Frontal cortex (tissue), 4 donors: ENCODE measurements around the gene EYS. TPM values are rescaled to one million over a fixed set of nuclear protein-coding genes. Genes with fewer than 3 reads are reported as not detected.
"Not testable (repeated sequence)": the region's sequence is repeated elsewhere in the genome, so short reads cannot be mapped to it uniquely, and the experiment has no call there.

Source experiments
- DNase-seq, 2 donors: peaks; one replicate each; pipeline ENCODE4 v3.0.0; 2012; ENCODE audit warnings: low spot score in 2 of 2
- FAIRE-seq: peaks from 2 replicates; lab custom pipeline; 2012; peaks lifted over from hg19 to GRCh38; lab: Jason Lieb, UNC
- total RNA-seq: library from RNA; depleted of rRNA; stranded (reverse); fragments of >200 nt; gene quantifications from one replicate; pipeline ENCODE4 v1.2.3, GENCODE V29; 2014
- donor health status: control.
- donor health status: control.
- donor health status: control.

Gene EYS
- total RNA-seq, 1 donor from 2014 or later, result 2.0 TPM

DNA sequence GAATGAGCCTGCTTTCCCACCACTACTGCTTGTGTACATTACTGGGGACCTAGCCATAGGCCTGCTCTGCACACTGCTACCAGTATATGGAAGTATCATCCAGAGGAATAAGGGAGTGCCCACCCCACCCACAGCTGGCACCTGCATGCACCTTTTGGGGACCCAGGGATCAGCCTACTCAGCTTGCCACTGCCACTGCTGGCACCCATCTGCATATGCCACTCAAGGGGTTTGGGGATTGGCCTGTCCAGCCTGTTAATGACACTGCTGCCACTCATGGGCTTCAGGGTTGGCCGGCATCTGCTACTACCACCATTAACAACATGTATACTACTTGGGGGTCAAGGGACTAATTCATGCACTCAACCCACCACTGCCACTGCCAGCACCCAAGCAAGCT, 1239.4 kb downstream of the EYS start:
- no peak for FAIRE-seq
- DNase-seq, result no peak

DNA sequence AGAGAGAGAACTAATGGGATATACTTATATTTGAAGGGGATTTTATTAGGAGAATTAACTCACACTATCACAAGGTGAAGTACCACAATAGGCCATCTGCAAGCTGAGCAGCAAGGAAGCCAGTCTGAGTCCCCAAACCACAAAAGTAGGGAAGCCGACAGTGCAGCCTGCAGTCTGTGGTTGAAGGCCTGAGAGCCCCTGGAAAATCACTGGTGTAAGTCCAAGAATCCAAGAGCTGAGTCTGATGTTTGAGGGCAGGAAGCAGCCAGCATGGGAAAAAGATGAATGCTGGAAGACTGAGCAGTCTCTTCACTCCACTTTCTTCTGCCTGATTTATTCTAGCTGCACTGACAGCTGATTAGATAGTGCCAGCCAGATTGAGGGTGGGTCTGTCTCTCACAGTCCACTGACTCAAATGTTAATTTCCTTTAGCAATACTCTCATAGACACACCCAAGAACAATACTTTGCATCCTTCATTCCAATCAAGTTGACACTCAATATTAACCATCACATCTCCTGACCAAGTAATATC, 1247.5 kb downstream of the EYS start:
- no peak for DNase-seq
- no peak for FAIRE-seq

DNA sequence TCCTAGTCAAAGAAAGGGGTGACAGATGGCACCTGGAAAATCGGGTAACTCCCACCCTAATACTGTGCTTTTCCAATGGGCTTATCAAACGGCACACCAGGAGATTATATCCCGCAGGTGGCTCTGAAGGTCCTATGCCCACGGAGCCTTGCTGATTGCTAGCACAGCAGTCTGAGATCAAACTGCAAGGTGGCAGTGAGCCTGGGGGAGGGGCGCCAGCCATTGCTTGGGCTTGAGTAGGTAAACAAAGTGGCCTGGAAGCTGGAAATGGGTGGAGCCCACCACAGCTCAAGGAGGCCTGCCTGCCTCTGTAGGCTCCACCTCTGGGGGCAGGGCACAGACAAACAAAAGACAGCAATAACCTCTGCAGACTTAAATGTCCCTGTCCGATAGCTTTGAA, 1258.9 kb downstream of the EYS start:
- FAIRE-seq, DNase-seq: not testable (repeated sequence)

DNA sequence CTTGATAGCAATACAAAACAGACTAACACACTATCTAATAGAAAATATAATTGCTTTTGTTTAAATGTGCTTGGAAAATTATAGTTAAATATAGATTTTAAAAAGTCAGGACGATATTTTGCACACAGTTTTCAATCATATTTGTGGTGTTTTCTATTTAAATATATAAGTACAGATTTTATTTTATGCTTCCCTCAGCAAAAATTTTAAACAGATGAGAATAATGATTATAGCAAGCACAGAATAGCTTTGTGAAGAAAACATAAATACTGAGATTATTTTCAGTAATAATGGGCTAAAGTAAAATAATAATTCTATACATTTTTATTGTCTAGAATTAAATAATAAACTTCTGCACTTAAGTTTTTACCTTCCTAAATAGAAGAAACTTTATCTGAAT, 1262.0 kb downstream of the EYS start:
- no peak for DNase-seq
- peak; percentile 26 for FAIRE-seq

DNA sequence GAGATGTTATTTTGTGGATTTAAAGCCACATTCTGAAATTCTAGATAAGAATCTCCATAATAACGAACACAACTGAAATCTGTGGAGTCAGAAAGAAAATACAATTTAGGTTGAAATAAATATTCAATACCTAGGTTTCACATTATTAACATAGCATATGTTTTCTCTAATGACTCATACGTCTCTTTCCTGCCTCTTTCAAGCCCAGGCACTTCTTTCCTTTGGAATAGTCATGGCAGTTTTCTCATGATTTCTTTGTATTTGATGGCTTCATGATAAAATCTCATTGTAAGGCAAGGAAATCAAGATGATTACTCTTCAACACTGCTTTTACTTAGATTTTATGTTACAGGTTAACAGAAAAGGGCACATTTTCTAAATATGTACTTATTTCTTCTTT, 1267.8 kb downstream of the EYS start:
- no peak for DNase-seq
- FAIRE-seq, result no peak

DNA sequence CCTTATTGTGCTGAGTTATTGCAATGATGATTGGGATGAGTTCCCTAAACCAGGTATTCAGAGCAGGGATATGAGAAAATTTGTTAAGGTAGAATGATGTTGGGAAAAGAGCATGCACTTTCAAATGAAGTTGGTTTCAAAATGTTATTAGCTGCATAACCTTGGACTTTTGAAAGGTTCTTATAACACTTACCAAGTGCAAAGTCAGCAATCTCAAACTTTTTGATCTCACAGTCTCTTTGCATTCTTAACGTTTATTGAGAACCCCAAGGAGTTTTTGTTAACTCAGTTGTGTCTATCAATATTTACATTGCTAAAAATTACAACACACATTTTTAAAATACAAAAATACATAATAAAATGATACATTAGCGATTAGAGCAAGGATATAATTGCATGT, 1269.0 kb downstream of the EYS start:
- DNase-seq, result no peak
- no peak for FAIRE-seq

DNA sequence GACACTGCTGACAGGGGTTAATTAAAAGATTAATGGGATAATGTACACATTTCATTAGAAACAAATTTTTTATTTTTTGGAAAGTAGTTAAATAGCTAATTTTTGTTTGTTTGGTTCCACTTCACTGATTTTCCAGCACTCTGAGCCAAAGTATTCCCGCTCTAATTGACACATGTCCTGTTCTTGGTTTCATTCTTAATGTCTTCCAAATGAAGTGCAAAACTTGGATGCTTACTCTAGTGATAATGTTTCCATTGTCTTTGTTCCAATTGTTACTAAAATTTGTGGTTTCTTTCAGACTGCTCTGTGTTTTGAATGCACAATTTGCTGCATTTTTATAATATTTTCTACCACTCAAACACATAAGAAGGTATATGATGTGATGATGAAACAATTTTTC, 1277.1 kb downstream of the EYS start:
- no peak for FAIRE-seq

DNA sequence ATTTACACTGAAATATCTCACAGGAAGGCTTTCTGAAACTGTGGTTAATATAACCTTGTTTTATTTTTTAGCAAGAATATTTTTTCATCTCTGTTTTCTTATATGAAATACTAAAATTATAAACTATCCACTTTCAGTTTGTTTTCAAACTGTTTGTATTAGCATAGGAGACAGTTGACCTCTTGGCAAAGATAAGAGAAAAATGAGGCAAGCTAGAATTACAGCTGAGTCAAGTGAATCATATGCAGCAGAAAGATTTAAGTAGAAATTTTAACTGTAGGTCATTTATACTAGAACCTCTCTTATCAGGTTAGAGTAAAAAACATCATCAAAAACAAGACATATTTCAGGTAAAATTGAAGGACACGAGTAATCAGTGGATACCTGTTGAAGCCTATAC, 1278.8 kb downstream of the EYS start:
- DNase-seq (no peak), FAIRE-seq (no peak)

More for the DNA sequence above, 1277.1 kb downstream of the EYS start:
- DNase-seq, result no peak

DNA sequence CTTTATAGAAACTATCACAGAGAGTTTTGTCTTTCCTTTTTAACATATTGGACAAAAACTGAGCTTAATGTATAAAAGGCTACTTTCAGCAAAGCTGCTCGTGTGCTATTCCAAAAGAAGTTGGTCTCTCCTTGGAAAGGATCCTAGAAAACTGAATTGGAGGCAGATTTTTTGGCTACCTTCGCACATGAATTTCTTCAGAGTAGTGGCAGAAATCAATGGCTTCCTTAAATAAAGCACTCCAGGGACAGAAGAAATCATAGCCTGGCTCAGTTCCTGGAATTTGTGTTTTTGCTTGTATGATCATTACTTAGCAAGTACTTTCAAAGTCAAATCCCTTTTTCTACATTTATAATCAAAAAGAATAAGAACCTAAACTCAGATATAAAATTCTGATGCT, 1291.1 kb downstream of the EYS start:
- DNase-seq (peak in 1 of 2 donors; percentile 8), FAIRE-seq (no peak)

DNA sequence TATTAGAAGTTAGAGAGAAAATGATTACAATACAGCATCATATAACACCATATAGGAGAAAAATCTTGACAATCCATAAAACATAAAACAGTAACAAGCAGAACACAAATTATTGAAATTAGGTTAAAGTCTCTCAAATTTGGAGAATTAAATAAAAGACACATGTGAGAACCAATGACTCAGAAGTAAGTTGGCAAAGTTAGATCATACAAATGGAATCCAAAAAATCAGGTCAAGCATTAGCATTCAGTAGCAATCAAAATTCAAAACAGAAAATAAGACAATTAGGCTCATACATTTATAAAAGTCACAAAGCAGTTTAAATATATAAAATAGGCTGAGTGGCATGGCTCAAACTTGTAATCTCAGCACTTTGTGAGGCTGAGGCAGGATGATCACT, 1295.8 kb downstream of the EYS start:
- no peak for DNase-seq
- FAIRE-seq, result no peak

DNA sequence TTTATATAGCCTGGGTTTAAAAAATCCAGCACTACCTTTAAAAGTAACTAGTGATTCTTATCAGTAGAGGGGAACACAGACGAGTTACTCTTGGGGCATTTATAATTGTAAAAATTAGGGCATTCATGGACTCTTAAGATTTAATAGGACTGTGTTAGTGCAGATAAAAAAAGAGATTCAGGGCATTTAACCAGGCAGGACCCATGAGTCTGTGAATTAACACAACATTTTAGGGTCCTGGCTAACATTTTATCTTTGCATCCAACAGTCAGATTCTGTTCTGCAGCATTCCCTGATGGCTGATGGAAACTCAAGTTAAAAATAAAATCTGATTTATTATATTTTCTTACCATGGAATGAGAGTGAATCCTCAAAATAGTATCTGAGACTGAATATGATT, 1297.1 kb downstream of the EYS start:
- no peak for DNase-seq

DNA sequence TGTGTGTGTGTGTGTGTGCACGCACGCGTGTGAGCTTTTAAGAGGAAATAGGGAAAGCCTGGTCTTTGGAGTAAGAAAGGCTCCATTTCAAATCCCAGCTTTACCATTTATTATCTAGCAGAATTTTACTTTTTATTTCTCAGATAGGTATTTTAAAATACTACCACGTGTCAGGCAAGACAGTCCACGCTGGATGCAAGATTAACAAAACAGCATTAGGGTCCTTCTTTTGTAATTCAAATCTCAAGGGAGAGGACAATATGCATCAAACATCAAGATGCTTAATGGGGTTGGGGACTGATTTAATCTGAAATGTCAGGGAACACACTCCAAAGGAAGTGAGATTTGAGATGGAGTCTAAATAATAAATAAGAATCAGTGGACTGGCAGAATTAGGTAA, 1302.6 kb downstream of the EYS start:
- FAIRE-seq, result no peak
- DNase-seq, result no peak

More for the DNA sequence above, 1297.1 kb downstream of the EYS start:
- no peak for FAIRE-seq

DNA sequence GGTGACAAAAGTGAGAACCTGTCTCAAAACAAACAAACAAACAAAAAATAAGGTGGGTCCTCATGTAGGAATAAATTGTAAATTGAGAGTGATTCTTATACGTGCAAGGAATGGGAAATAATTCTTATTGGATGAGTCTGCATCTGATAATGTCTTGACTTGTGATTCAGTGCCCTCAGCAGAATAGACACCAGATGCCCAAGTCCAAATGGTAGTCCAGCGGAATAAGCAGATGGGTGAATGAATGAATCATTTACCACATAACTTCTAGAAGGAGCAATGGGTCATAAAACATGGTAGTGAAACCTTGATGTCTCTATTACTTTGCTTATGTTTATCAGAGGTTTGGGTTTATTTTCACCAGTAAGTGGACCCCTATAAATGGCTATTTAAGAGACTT, 1323.7 kb downstream of the EYS start:
- FAIRE-seq, result no peak
- DNase-seq, result no peak

DNA sequence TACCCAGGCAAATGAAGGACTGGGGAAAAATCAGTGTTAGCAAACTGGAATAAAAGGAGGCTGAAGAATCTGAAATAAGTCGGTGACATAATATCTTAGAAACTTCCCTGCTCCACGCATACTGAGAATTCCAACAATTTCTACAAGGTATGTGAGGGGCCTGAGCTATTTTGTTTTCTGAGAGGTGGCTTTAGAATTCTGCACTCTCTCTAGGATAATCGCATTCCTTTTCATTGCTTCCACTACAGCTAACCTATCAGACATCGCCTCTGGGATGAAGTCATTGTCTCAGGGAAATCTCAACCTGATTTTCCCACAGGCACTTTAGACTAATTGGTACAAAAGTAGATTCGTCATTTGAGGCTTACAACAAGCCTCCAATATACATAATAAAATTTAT, 1330.6 kb downstream of the EYS start:
- FAIRE-seq, result no peak

DNA sequence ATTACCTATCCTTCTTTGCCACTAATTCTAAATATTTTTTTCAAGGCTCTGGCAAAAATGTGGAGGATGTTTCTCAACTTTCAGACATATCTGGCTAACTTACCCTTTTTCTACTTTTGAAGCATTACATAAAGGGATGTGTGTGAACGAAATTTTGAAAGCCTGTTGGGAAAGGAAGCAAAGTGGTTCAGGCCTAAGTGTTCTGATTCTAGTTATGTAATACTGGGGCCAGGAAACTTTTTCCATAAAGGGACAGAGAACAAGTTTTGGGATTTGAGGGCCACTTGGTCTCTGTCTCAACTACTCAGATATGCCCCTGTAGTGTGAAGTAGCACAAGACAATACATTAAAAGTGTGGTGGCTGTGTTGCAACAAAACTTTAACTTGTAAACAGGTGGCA, 1349.6 kb downstream of the EYS start:
- FAIRE-seq (no peak), DNase-seq (no peak)

More for the DNA sequence above, 1330.6 kb downstream of the EYS start:
- no peak for DNase-seq

DNA sequence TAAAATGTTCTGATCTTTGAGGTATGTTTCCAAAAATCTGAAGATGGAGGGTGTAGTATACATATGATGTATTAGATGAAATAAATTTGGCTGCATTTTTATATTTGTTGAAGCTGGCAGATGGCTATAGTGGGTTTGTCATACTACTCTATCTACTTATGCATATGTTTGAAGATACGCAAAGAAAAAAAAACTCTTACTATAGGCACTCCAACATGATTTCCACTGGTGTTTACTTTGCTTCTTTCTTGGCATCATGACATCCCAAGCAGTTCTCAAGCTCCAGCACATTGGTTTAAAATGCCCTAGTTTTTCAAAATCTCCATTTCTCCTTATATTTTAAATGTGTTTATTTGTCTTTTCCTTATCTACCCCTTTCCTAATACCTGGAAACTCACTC, 1359.6 kb downstream of the EYS start:
- DNase-seq (no peak), FAIRE-seq (no peak)

DNA sequence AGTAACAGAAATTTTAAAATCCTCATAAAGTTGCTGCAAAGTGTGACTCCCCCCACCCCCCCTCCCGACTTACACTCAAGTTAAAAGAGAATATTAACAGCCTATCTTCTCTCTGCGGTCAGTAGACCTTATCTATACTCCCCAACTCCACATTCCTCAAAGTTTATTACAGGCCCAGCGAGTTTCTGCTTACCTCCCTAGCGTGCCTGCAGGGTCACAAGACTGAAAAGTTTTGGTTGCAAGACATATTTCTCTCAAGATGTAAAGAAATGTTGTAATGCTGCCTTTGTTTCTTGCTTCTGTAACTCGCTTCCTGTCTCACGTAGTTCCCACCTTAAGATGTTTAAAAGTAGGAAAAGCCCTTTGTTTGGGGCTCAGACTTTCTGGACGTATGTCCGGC, 1371.8 kb downstream of the EYS start:
- no peak for DNase-seq
- no peak for FAIRE-seq

DNA sequence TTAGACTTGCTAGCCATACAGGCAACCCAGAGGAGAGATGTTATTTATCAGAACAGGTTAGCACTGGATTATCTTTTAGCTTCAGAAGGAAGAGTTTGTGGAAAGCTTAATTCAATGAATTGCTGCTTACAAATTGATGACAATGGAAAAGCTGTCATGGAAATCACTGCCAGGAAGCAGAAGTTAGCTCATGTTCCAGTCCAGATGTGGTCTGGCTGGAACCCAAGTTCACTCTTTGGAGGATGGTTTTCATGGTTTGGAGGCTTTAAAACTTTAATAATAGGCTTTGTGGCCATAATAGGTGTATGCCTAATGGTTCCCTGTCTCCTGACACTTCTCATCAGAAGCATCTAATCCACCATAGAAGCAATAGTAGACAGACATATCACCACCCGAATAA, 1372.4 kb downstream of the EYS start:
- no peak for FAIRE-seq
- no peak for DNase-seq

DNA sequence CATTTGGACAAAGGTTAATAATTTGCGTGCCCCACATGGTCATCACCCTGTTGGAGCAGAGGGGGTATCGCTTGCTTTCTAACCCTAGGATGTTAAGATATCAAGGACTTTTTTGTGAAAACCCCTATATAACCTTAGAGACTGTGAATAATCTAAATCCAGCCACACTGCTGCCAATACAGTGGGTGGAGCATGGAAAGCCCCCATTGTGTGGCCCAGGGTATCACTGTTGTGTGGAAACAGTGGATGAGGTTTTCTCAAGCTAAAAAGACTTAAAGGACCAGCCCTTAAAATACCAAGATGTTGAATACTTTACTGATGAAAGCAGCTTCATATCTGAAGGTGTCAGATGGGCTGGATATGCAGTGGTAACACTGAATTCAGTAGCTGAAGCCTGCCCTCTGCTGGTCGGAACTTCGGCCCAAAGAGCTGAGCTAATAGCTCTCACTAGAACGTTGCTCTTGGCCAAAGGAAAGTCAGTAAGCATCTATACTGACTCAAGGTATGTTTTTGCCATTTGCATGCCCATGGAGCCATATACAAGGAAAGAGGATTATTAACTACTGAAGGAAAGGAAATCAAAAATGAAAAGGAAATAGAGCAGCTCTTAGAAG, 1376.2 kb downstream of the EYS start:
- DNase-seq (no peak), FAIRE-seq (peak; percentile 72)

DNA sequence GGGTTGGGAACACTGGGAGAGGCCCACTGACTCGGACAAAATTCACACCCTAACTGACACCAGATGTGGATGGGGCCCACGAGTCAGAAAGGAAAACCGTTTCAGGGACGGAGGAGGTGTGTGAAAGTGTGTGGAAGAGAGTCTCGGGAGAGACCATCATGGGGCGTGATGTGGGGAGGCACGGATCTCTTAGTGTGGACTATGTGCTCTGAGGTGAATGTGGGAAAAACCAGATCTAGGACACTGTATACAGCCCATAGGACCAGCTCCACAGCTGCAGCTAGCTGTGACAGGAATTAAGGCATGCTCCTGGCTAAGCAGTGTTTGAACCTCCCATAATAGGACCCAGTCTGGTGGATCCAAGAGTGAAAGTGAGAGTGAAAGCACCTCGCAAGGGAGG, 1380.1 kb downstream of the EYS start:
- FAIRE-seq (no peak), DNase-seq (no peak)

DNA sequence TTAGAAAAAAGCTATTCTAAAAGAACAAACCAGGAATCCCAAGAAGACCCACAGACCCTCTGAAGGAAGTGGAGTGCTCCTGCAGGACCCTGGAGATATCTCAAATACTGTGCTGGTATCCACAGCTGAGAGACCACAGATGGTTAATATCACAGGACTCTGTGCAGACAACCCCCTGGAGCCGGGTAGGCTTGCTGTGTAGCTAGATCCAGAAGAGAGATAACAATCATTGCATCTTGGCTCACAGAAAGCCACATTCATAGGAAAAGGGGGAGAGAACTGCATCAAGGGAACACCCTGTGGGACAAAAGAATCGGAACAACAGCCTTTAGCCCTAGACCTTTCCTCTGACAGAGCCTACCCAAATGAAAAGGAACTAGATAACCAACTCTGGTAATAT, 1381.9 kb downstream of the EYS start:
- FAIRE-seq (no peak), DNase-seq (no peak)

DNA sequence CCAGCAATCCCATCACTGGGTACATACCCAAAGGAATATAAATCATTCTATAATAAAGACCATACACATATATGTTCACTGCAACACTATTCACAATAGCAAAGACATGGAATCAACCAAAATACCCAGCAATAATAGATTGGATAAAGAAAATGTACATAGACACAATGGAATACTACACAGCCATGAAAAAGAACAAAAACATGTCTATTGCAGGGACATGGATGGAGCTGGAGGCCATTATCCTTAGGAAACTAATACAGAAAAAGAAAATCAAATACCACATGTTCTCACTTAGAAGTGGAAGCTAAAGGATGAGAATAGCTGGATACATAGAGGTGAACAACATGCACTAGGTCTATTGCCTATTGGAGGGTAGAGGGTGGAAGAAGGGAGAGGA, 1396.8 kb downstream of the EYS start:
- FAIRE-seq (no peak), DNase-seq (no peak)
